Activated CD4-positive, alpha-beta T cell treated with anti-CD3 and anti-CD28 coated beads for 24 hours (primary cell): ENCODE measurements around the gene MPPED1.

Source experiments
- DNase-seq, 2 donors: peaks; one replicate each; pipeline ENCODE4 v3.0.0-alpha.2; 2020; ENCODE audit warnings: low read depth in 2 of 2

MPPED1 gene

DNA sequence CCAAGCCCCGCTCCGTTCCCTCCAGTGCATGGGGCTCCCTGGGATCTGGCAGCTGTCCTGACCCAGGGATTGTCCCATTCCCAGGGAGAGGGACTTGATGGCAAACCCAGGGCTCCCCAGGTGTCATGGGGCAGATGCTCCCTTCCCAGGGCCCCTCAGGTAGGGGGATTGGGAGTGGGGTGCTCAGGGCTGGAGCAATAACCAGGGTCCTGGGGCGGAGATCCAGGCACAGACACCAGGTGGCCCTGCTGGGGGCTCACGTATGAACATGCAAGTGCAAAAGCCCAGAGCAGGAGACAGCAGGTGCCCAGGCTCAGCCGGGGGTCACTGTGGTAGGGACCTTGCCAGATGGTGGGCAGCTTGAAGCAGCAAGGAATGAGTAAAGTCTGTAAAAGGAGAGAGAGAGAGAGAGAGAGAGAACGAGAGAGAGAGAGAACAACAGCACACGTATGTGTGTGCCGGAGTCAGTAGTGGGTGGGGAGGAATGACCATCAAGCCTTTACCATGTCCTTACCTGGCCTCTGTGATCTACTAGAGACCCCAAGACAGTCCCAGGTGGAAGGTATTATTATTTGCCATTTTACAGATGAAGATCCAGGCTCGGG lies 19.3 kb upstream of the MPPED1 start:
- no peak for DNase-seq

DNA sequence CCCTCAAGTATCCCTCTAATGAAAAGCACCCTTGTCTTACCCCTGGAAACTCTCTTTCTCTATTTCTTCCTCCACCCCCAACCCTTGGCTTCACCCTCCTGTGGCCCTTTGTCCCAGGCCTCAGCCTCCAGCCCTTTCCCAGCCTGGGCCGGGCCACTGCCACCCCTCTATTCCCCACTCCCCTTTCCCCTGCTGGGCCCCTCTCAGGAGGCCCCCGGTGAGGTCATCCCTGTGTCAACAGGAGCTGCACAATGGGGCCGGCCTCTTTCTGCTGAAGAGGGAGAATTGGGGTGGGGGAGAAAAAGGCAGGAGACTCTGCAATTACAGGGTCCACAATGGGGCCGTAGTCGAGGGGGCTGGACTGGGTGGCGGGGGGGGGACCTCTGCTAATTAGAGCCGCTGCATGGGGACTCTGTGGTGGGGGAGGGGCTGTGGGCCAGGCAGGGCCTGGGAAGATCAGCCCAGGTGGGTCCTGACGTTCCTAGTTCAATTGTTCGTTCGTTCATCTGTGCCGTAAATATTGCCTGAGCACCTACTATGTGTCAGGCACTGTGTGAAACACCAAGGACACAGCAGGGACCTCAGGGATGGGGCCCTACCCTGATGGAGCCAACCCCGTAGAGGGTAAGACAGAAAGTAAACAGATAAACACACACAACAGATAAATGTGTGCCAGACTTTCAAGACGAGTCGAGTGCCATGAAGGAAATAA lies 18.5 kb upstream of the MPPED1 start:
- no peak for DNase-seq

DNA sequence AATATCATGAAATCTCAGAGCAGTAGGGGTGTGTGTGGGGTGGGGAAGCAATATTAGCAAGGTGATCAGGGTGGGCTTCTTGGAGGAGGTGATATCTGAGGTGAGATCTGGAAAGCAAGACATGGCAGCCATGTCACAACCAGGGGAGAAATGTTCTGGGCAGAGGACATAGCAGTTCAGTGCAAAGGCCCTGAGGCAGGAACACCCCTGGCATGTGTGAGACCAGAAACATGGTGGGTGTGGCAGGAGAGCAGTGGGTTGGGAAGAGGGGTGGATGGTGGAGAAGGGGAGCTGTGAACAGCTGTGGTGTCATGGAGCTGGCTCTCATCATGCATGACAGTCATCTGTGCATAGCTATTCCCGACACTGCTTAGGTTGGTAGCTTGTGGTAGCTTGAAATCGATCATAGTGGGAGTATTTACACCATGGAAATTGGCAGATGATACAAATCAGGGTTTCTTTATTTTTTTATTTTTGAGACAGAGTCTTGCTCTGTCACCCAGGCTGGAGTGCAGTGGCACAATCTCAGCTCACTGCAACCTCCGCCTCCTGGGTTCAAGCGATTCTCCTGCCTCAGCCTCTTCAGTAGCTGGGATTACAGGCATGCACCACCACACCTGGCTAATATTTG lies 17.9 kb upstream of the MPPED1 start:
- no peak for DNase-seq

DNA sequence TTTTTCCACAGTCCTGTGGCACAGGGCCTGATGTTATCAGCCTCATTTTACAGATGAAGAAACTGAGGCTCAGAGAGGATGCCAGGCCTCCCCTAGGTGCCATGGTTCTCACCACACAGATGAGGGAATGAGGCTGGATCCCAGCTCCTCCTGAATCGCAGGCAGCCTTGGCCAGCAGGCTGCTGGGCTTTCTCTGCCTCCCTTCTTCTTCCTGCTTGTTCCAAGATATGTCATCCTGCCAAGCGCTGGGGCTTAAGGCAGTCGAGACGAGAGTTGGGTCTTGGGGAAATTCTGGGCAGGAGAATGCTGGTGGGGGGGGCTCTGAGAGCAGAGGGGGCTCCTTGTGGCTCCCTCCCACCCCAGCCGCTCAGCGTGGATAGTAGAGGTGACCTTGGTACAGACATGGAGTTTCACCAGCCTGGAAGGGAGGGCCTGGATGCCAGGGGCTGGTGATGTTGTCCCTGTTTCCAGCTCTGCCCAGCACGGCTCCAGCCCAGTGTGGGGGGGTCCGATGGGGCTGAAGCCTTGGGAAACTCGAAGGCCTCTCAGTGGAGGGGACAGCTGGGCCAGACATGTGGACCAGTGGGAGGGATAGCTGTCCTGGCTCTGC lies 16.6 kb upstream of the MPPED1 start:
- DNase-seq, result no peak

DNA sequence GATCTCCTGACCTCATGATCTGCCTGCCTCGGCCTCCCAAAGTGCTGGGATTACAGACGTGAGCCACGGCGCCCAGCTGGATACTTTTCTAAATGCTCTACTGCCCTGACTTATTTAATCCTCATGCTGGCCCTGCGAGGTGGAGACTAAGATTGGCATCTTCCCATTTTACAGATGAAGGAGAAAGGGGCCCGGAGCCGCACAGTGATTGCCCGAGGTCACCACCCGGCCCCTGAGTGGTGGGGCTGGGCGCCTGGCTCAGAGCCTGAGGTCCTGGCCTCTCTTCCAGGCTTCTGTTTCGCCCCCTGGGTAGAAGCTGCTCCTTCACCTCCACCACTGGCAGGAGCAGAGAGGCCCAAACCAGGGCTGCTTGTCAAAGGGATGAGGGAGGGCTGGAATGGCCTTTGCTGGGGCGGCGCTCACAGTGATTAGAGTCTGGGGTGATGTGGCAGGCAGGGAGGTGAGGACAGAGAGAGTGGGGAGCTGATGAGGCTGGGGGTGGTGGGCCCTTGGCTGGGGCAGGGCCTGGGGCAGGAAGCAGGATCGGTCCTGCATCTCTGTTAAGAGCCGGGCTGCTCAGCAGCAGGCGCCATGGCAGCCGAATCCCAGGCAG lies 15.4 kb upstream of the MPPED1 start:
- DNase-seq, result no peak

DNA sequence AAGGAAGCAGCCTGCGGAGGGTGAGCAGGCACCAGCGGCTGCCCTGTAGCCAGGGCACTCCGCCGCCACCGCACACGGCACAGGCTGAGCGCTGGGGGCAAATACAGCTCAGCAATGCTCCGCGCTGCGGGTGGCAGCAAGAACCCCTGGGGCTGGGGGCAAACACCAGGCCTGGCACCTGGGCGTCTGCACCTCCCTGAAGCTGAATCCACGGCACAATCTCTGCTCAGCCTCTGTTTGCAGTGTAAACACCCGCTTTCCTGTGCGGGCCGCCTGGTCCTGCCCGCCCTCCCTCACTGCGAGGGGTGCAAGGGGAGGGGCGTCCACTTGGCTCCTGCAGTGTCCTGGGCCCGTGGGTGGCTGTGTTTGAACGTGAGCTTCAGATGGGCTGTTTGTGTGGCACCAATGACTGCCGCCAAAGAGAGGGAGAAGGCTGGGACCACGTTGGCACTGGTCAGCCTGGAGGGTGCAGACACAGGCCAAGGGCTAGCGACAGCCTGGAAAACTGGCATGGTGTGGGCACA lies 14.8 kb upstream of the MPPED1 start:
- DNase-seq, result no peak

DNA sequence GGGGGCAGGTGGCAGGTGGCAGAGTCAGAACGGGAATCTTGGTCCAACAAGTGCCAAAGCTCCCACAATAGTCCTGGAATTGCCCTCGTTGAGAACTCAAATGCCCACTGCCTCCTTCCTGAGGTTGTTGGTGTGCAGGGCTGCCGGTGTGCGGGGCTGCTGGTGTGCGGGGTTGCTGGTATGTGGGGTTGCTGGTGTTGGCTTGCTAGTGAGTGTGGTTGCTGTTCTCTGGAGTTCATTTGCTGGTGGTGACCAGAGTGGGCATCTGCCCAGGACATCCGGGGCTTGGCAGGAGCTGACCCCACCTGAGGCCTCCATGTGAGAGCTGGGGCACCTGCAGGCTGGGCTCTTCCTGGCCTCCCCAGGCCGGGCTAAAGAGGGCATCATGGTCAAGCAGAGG lies 14.0 kb upstream of the MPPED1 start:
- no peak for DNase-seq

DNA sequence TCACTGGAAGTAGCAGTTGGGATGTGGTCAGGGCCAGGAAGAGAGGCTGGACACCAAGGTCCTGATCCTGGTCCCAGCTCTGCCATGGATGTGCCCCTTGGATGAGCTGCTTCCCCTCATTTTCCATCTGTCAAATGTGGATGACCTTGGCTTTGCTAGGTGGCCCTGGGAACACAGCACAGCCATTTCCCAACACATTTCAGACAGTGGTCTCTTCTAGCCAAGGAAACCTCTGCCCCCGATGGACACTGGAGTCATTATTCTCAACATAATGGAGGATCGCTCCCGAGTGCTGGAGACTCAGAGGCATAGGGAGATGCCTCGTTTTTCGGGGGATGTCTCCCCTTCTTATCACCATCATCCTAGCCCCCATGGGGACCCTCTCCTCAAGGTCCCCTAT lies 13.6 kb upstream of the MPPED1 start:
- DNase-seq, result no peak

DNA sequence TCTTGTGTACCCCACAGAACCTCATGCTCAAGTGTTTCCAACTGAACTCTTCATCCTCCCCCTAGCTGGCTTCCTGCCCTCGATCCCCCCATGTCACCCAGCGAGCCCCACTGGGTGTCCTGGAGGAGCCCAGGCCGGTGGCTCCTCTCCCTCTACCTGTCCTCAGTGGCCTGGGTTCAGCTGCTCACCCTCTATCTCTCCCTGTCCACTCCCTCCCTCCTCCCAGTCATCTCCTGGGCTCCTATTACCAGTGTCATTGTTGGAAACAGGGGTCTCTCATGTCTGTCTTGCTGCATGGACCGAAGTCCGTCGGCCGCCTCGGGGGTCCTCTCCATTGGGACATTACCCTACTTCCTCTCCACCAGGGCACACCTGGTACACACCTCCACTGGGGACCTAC lies 12.9 kb upstream of the MPPED1 start:
- DNase-seq, result no peak

DNA sequence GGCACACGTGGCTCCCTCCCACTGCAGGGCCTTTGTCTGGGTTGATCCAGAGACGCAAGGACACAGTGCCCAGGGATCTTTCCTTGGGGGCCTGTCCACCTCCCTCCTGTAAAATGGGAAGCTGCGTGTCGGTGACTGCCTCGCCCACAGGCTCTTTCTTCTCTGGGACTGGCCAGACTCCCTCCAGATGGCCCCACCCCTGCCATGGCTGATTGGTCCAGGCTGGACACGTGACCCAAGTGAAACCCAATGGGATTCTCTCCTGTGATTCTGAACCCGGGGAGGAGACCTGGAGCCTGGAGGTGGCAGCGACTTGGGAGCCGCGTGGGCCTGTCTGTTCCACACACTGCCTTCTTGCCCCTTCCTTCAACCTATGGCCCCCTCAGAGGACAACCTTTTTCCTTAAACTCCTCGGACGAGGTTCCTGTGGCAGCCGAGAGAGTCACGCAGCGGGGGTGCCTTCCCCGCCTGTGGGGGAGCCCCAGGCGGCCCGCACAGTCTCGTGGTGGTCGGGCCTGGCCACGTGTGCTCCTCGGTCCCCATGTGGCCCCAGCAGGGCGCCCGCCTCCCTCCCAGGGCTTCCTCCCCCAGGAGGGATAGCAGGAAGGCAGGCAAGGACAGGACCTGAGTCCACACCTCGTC lies 12.4 kb upstream of the MPPED1 start:
- DNase-seq, result no peak

DNA sequence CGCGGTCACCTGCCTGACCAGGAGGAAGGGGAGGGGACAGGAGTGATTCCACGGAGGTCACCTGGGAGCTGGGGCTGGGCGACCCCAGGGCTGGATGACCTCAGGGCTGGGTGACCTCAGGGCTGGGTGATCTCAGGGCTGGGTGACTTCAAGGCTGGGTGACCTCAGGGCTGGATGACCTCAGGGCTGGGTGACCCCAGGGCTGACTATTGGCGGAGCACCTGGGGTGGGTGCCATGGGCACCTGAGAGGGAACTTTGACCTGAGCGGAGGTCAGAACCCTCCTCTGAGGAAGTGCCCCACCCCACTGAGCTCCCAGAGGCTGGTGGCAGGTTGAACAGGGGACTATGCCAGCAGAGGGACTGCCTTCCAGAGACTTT lies 11.8 kb upstream of the MPPED1 start:
- no peak for DNase-seq

DNA sequence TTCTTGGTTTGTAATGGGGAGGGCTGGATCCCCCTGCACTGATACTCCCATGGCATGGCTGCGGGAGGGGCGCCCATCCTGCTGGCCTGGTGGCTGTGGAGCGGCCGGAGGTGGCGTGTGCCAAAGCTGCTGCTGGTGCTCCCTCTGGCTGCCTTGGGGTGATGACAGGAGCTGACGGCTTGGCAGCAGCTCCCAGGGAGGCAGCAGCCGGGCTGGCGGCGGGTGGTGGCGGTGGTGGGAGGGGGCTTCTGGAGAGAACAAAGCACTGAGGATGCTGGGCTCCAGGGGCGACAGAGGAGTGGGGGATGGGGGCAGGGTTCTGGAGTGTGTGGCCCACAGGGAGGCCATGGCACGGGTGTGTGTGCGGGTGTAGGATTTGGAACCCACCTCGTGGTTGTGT lies 11.4 kb upstream of the MPPED1 start:
- DNase-seq, result no peak

DNA sequence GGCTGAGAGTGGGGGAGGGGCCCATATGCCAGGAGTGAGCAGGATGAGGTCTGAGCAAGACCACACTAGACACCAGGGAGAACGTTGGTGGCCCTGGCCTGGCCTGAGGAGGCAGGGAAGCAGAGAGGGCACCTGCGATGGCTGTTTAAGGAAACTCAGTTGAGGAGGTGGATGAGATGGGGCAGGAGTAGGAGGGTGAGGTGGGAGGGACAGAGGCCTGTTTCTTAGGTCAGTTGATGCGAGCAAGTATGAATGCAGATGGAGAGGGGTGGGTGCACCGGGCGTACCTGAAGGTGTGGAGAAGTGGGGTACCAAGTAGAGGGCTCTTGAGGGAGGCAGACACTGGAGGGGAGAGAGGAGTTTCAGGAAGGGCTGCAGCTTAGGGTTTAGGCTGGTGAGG lies 10.6 kb upstream of the MPPED1 start:
- DNase-seq, result no peak

DNA sequence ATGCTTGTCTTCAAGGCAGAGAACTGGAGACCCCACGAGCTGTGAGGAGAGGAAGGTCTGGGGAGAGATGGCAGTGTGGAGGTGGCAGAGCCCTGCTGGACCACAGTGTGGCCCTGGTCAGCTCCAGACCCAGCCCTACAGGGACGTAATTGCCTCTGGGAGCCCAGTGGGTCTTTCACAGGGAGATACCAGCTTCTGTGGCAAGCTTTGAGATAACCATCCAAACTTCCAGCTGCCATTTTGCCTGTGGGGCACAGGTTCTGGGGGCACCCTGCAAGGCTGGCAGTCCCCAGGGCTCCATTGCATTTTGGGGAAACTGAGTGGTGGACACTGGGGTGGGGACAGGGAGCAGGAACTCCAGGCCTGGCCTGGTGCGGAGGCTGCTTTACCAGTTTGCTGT lies 10.2 kb upstream of the MPPED1 start:
- no peak for DNase-seq

DNA sequence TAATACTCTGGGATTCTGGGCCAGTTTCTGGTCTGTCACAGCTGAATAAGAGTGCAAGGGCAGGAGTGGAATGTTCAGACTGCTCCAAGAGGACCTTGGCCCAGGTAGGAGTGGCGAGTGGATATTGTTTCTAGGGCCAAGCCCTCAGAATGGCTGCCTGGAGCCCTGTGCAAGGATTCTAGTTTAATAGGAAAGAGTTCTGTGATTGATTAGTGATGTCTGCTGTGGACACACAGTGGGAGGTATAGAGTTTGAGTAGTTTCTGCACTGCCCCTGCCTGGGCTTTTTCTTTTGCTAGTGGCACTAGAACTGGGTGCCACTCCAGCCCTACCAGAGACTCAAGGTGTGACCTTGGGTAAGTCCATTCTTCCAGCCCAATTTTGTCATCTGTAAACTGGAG lies 9.7 kb upstream of the MPPED1 start:
- DNase-seq, result no peak

DNA sequence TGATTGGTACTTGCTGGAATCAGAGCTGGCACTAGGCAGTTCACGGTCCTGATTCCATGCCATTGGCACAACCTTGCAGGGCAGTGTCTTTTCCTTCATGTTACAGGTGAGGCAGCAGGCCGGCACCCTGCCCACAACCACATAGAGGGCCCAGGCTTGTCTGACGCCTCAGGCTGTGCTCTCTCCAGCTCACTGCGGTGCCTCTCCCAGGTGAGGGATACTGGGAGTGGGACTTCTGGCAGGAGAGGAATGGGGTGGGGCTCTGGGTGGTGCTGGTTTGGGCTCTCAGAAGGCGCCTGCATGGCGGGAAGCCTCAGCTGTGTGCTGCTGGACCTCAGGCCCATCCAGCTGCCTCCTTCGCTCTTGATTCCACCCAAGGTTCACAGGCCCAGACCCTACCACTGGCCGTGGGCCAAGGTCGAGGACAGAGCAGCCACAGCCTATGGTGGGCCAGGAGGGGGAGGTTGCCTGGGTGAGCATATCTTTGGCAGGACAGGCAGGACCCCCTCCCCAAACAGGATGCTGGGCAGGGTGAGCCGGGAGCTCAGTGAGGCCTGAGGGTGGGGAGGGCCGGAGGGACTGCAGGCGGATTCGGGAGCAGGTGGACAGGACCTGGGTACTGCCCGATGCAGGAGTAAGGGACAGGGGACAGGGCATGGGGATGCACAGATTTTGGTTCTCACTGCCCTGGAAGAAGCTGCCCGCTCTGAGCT lies 7.0 kb upstream of the MPPED1 start:
- no peak for DNase-seq

DNA sequence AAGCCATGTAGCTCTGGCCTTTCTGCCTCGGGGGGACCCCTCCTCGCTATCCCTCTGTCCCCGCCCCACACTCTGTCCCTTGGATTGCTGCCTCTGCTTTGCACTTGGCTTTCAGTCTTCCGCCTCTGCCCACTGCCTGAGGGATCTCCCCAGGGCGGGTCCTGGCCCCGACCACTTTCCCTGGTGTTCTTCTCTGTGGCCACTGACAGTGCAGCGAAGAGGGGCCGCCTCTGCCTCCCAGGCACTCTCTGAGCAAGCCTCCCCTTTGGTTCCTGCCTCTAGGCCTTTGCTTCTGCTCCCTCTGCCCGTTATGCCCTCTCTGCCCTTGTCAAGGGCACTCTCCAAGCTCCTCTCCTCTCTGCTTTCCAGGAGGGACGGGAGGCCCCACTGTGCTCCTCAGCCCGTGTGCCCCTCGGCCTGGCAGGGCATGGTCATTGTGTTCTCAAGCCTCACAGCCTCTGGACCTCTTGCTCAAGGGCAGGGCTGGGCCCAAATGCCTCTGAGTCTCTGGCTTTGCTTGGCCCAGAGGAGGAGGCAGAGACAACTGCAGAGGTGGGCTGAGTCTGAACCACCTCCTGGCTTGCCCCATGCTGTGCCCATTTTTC lies 5.5 kb upstream of the MPPED1 start:
- no peak for DNase-seq

DNA sequence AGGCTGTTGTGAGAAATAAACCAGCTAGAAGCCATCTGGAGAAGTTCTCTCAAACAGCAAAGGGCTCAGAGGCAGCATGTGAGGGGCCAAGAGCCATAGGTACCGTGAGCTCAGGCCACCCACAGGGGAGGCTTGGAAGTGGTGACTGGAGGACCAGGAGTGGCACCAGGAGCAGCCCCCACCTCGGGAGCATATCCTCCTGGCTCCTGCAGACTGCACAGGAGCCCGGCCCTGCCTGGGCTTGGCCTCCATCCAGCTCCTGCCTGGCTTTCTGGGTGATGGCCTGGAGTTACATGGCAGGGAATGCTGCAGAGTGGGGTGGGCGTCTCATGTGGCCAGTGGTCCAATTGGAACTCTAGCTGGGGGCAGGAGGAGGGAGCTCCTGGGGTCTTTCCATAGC lies 4.2 kb upstream of the MPPED1 start:
- DNase-seq, result no peak

DNA sequence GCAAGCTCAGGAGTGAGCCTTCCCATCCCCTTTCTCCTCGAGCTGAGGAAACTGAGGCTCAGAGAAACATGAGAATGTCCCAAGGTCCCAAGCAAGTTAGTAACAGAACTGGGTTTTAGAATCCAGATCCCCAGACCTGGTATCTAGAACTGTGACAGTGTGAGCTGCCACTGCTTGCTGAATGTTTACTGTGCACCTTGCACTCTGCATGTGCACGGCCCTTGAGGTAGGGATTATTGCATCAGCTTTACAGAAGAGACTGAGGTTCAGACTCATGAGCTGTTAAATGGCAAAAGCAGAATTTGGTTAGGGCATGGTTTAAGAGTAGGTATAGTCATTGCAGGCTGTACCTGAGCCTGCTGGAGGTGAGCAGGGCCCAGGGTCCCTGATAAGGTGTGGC lies 3.8 kb upstream of the MPPED1 start:
- no peak for DNase-seq

DNA sequence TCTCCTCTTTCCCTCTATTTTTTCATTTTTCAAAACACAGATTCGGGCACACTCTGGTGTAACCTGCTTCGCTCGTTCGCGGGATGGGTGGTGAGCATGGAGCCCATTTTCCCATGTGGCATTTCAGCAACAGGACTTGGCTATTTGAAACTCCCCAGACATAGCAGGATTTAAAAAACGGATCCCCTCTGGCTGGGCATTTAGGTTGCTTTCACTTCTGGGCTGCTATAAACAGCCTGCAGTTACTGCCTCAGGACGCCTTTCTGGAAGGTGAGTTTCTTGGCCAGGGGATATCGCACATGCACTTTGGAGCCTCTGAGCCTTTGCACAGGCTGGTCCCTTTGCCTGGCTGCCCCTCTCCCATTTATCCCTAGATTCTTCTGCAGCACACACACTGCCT lies 2.8 kb upstream of the MPPED1 start:
- DNase-seq, result no peak

DNA sequence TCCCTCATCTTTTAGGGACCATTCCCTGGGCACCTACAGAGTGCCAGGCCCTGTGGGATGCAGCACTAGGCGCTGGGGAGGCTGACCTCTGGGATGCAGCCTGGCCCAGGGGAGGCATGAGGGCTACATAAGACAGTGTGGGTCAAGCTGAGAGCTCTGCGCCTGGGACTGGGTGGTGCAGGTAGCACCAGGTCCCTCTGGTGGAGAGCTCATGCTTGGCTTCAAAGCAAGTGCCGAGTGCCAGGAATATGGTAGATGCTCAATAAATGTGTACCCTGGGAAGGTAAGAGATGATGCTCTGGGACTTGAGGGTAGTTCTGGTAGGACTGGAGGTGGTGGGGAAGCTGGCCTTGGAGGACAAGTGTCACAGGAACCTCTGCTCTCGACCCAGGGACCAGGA lies 2.0 kb upstream of the MPPED1 start:
- no peak for DNase-seq
